ENCODE data around the gene MOBP. TPM values are rescaled to one million over a fixed set of nuclear protein-coding genes. Genes with fewer than 3 reads are reported as not detected.
"Not testable (repeated sequence)": the region's sequence is repeated elsewhere in the genome, so short reads cannot be mapped to it uniquely, and the experiment has no call there.

The MOBP gene
- total RNA-seq, 2 experiments from 2014 or later = not detected

DNA sequence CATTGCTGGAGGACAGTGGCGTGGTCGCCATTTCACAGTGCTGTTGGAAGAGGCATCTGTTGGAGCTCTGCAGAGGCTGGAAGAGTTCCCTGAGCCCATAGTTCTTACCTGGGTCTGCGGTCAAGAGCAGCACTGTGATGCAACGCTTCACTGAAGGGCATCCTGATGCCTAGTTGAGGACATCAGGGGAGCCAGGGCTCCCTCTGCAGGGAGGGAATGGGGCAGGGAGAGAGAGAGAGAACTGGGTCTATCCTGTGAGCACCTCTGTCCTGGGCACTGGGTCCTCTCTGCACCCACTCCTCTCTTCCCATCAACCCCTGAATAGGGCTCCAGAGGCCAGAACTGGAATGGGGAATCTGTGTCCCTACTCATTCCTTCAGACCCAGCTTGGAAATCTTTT is 23.9 kb upstream of the MOBP start:
- no peak overlapping the region for H3K4me3 Mint-ChIP-seq
- DNase-seq = no peak
- no peaks in the 10 kb centered on the region for H3K36me3 Mint-ChIP-seq
- H3K27ac Mint-ChIP-seq = no peak overlapping the region
- H3K27me3 Mint-ChIP-seq = peaks cover 7% of the 10 kb centered on the region
- H3K4me1 Mint-ChIP-seq = peaks cover 4% of the 10 kb centered on the region
- no peaks in the 10 kb centered on the region for H3K9me3 Mint-ChIP-seq

- Mint-ChIP-seq H3K9me3 (no peaks in the 10 kb centered on the region), H3K36me3 (no peaks in the 10 kb centered on the region), H3K27me3 (peaks cover 7% of the 10 kb centered on the region), H3K4me1 (peaks cover 4% of the 10 kb centered on the region), H3K27ac (no peak overlapping the region), H3K4me3 (no peak overlapping the region)
- no peak for DNase-seq
Measured at GRCh38 chr3:39445927-39446326, 21.6 kb upstream of the MOBP start.

DNA sequence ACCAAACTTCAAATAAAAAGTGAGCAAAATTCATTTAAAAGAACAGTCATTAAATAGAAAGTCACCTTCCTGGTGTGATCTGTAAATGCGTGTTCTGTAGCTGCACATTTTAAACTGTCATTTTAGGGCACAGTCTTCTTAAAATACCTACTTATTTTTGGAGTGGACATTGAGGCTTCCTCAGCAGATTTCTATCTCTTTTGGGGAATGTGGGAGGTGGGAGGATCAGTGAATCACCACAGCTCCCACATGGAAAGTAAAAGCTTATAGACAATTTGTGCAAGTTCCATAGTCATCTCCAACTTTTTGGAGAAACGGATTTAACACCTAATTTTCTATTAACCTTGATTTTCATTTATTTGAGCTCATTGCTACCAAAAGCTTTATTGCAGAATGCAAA is 21.0 kb upstream of the MOBP start:
- Mint-ChIP-seq H3K27ac (no peak overlapping the region), H3K27me3 (peaks cover 7% of the 10 kb centered on the region), H3K36me3 (no peaks in the 10 kb centered on the region), H3K4me3 (no peak overlapping the region), H3K4me1 (peaks cover 4% of the 10 kb centered on the region), H3K9me3 (no peaks in the 10 kb centered on the region)
- DNase-seq = no peak

GRCh38 chr3:39447637-39448483 is 19.6 kb upstream of the MOBP start:
- H3K4me3 Mint-ChIP-seq = no peak overlapping the region
- peak; percentile 39 for DNase-seq
- peaks cover 4% of the 10 kb centered on the region for H3K4me1 Mint-ChIP-seq
- H3K27ac Mint-ChIP-seq = no peak overlapping the region
- no peaks in the 10 kb centered on the region for H3K9me3 Mint-ChIP-seq
- peaks cover 7% of the 10 kb centered on the region for H3K27me3 Mint-ChIP-seq
- H3K36me3 Mint-ChIP-seq = no peaks in the 10 kb centered on the region

DNA sequence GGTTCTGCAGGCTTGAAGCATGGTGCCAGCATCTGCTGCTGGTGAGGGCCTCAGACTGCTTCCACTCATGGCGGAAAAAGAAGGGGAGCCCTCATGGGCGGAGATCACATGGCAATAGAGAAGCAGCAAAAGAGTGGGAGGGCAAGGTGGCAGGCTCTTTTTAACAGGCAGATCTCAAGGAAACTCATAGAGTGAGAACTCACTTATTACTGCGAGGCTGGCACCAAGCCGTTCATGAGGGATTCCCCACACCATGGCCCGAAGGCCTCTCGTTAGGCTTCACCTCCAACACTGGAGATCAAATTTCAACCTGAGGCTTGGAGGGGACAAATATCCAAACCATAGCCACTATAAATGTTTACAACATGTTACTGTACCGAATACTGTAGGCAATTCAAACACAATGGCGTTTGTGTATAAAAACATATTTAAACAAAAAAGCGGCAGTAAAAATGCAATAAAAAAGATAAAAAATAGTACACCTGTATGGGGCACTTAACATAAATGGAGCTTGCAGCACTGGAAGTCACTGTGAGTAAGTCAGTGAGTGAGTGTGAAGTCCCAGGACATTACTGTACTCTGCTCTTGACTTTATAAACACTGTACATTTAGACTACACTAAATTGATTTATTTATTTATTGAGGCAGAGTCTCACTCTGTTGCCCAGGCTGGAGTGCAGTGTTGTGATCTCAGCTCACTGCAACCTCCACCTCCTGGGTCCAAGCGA is 18.8 kb upstream of the MOBP start:
- Mint-ChIP-seq H3K4me3 (no peak overlapping the region), H3K4me1 (peaks cover 4% of the 10 kb centered on the region), H3K36me3 (no peaks in the 10 kb centered on the region), H3K27me3 (peaks cover 7% of the 10 kb centered on the region), H3K27ac (no peak overlapping the region), H3K9me3 (no peaks in the 10 kb centered on the region)
- DNase-seq = no peak

DNA sequence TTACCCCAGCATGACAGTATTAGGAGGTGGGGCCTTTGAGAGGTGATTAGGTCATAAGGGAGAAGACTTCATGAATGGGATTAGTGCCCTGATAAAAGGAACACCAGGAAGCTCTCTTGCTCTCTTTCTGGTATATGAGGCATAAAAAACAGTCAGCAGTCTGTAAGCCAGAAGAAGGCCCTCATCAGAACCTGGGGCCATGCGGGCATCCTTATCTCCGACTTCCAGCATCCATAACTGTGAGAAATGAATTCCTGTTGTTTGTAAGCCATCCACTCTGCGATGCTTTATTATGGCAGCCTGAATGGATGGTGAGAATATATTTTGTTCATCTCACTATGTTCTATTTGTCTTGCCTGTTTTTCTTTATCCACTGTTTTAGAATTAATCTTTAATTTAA is 17.7 kb upstream of the MOBP start:
- no peak for DNase-seq
- Mint-ChIP-seq H3K4me3 (no peak overlapping the region), H3K27ac (no peak overlapping the region), H3K36me3 (no peaks in the 10 kb centered on the region), H3K4me1 (peaks cover 4% of the 10 kb centered on the region), H3K27me3 (peaks cover 11% of the 10 kb centered on the region), H3K9me3 (no peaks in the 10 kb centered on the region)

GRCh38 chr3:39453134-39453533 is 14.3 kb upstream of the MOBP start:
- DNase-seq = no peak
- Mint-ChIP-seq H3K27me3 (peaks cover 11% of the 10 kb centered on the region), H3K4me1 (no peaks in the 10 kb centered on the region), H3K4me3 (no peak overlapping the region), H3K27ac (no peak overlapping the region), H3K9me3 (no peaks in the 10 kb centered on the region), H3K36me3 (no peaks in the 10 kb centered on the region)

DNA sequence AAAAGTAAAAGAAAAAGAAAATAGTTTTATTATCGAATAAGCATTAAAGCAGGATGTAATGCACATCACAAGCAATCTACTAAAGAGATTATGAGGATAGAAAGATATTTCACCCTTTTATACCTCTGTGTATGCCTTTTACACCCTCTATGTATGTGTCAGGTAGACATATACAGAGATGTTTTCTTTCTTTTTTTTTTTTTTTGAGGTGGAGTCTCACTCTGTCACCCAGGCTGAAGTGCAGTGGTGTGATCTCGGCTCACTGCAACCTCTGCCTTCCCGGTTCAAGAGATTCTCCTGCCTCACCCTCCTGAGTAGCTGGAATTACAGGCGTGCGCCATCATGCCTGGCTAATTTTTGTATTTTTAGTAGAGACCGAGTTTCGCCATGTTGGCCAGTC is 13.6 kb upstream of the MOBP start:
- H3K27me3 Mint-ChIP-seq, H3K36me3 Mint-ChIP-seq, H3K4me3 Mint-ChIP-seq, H3K9me3 Mint-ChIP-seq, H3K27ac Mint-ChIP-seq, H3K4me1 Mint-ChIP-seq, DNase-seq: not testable (repeated sequence)

- no peaks in the 10 kb centered on the region for H3K4me1 Mint-ChIP-seq
- no peak overlapping the region for H3K4me3 Mint-ChIP-seq
- no peak overlapping the region for H3K27ac Mint-ChIP-seq
- DNase-seq = no peak
- H3K27me3 Mint-ChIP-seq = peaks cover 8% of the 10 kb centered on the region
- no peaks in the 10 kb centered on the region for H3K36me3 Mint-ChIP-seq
- H3K9me3 Mint-ChIP-seq = no peaks in the 10 kb centered on the region
Measured at GRCh38 chr3:39454591-39455217, 12.8 kb upstream of the MOBP start.

- Mint-ChIP-seq H3K9me3 (no peaks in the 10 kb centered on the region), H3K36me3 (no peaks in the 10 kb centered on the region), H3K27ac (no peak overlapping the region), H3K4me1 (no peaks in the 10 kb centered on the region), H3K4me3 (no peak overlapping the region), H3K27me3 (peaks cover 8% of the 10 kb centered on the region)
- no peak for DNase-seq
Measured at GRCh38 chr3:39456159-39456558, 11.3 kb upstream of the MOBP start.

- Mint-ChIP-seq H3K27ac (no peak overlapping the region), H3K4me3 (no peak overlapping the region), H3K27me3 (peaks cover 8% of the 10 kb centered on the region), H3K36me3 (no peaks in the 10 kb centered on the region), H3K9me3 (no peaks in the 10 kb centered on the region), H3K4me1 (no peaks in the 10 kb centered on the region)
- DNase-seq = no peak
Measured at GRCh38 chr3:39457361-39457760, 10.1 kb upstream of the MOBP start.

GRCh38 chr3:39458579-39458978 is 8.9 kb upstream of the MOBP start:
- not testable (repeated sequence) for H3K36me3 Mint-ChIP-seq, H3K27me3 Mint-ChIP-seq, H3K9me3 Mint-ChIP-seq, H3K4me3 Mint-ChIP-seq, DNase-seq, H3K27ac Mint-ChIP-seq, H3K4me1 Mint-ChIP-seq

DNA sequence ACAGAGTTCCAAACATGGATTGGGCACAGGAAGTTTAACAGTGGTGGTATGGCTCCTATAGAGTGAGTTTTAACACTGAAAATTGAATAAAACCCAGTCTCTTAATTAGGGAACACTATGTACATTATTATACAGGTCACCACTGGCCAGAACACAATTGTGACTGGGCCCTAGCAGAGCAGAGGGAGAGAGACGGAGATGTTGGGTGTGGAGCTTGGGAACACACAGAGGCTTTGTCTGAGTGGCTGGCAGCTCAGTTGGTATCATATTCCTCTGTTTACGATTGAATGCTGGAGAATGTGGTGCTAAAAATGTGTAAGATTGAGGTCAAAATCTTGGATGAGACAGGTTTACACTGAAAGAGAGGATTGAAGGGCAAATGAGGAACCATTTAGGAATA is 6.8 kb upstream of the MOBP start:
- H3K27ac Mint-ChIP-seq = no peak overlapping the region
- H3K9me3 Mint-ChIP-seq = no peaks in the 10 kb centered on the region
- H3K27me3 Mint-ChIP-seq = peaks cover under 1% of the 10 kb centered on the region
- no peaks in the 10 kb centered on the region for H3K36me3 Mint-ChIP-seq
- no peaks in the 10 kb centered on the region for H3K4me1 Mint-ChIP-seq
- no peak overlapping the region for H3K4me3 Mint-ChIP-seq
- DNase-seq = no peak

DNA sequence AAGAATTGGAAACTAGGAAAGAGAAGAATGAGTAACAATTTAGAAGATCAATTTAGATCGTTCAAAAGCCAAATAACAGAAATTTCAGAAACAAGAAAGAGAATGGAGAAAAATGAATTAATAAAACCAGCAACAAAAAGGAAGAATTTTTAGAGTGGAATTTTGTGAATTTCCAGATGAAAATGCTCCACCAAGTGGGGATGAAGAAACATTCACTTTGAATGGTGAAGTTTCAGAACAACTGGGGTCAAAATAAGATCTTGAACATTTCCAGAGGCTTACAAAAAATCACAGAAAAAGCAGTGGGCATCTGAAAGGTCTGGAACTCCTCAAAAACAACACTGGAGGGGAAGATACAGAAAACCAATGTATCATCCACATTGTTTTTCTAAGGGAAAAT is 4.2 kb upstream of the MOBP start:
- Mint-ChIP-seq H3K4me3 (no peak overlapping the region), H3K36me3 (no peaks in the 10 kb centered on the region), H3K4me1 (no peaks in the 10 kb centered on the region), H3K9me3 (no peaks in the 10 kb centered on the region), H3K27me3 (no peaks in the 10 kb centered on the region), H3K27ac (no peak overlapping the region)
- DNase-seq = no peak

GRCh38 chr3:39466988-39467387 is 492 bp upstream of the MOBP start:
- Mint-ChIP-seq H3K4me1 (no peaks in the 10 kb centered on the region), H3K27ac (no peak overlapping the region), H3K36me3 (no peaks in the 10 kb centered on the region), H3K9me3 (no peaks in the 10 kb centered on the region), H3K4me3 (no peak overlapping the region), H3K27me3 (peaks cover 8% of the 10 kb centered on the region)
- no peak for DNase-seq

GRCh38 chr3:39468108-39468436 is 592 bp downstream of the MOBP start:
- H3K27ac Mint-ChIP-seq = no peak overlapping the region
- H3K36me3 Mint-ChIP-seq = no peaks in the 10 kb centered on the region
- peaks cover 8% of the 10 kb centered on the region for H3K27me3 Mint-ChIP-seq
- no peak overlapping the region for H3K4me3 Mint-ChIP-seq
- H3K4me1 Mint-ChIP-seq = no peaks in the 10 kb centered on the region
- DNase-seq = no peak
- H3K9me3 Mint-ChIP-seq = no peaks in the 10 kb centered on the region
